ENCODE results near the gene FKBP1B.

- TF ChIP-seq ZNF157 (tag by site-specific recombination; IDR thresholded peaks at IDR 0.05) (no peak), CTCF (tag by site-specific recombination; IDR thresholded peaks at IDR 0.05) (no peak), ZNF704 (tag by site-specific recombination; IDR thresholded peaks at IDR 0.05) (no peak)
Measured at GRCh38 chr2:24048769-24049484, 614 bp upstream of the FKBP1B start.

All from HEK293 (cell line).